ENCODE measurements around the gene ANXA11.

Gene ANXA11

GRCh38 chr10:80191589-80192270, 13.6 kb downstream of the ANXA11 start:
- TF ChIP-seq TAF1 (IDR thresholded peaks at IDR 0.05; ENCODE audit: low read depth) (no peak), NFIC (IDR thresholded peaks at IDR 0.05) (no peak), CEBPB (IDR thresholded peaks at IDR 0.05) (no peak), TEAD4 (IDR thresholded peaks at IDR 0.05) (no peak)

- no peak for TF ChIP-seq CREB1 (IDR thresholded peaks at IDR 0.05; ENCODE audit: low read depth)
- TF ChIP-seq EGR1 (IDR thresholded peaks at IDR 0.05) = no peak
- no peak for TF ChIP-seq USF1 (IDR thresholded peaks at IDR 0.05)
- TF ChIP-seq YY1 (IDR thresholded peaks at IDR 0.05; ENCODE audit: low read depth) = no peak
- no peak for TF ChIP-seq TCF12 (IDR thresholded peaks at IDR 0.05; ENCODE audit: low read depth)
- no peak for TF ChIP-seq ZBTB7A (IDR thresholded peaks at IDR 0.05; ENCODE audit: low read depth)
- no peak for TF ChIP-seq REST (IDR thresholded peaks at IDR 0.05; ENCODE audit: low read depth)
- TF ChIP-seq TAF1 (IDR thresholded peaks at IDR 0.05; ENCODE audit: low read depth) = no peak
- no peak for TF ChIP-seq CEBPB (IDR thresholded peaks at IDR 0.05)
- TF ChIP-seq RAD21 (IDR thresholded peaks at IDR 0.05; ENCODE audit: low read depth) = no peak
- no peak for TF ChIP-seq MAX (IDR thresholded peaks at IDR 0.05)
- no peak for TF ChIP-seq FOXM1 (IDR thresholded peaks at IDR 0.05; ENCODE audit: borderline replicate concordance, low read depth)
- no peak for TF ChIP-seq NFIC (IDR thresholded peaks at IDR 0.05)
Observed at GRCh38 chr10:80188713-80189112, 16.6 kb downstream of the ANXA11 start.

- no peak for TF ChIP-seq CEBPB (IDR thresholded peaks at IDR 0.05)
- TF ChIP-seq TAF1 (IDR thresholded peaks at IDR 0.05; ENCODE audit: low read depth) = no peak
- TF ChIP-seq USF1 (IDR thresholded peaks at IDR 0.05) = no peak
- TF ChIP-seq REST (IDR thresholded peaks at IDR 0.05; ENCODE audit: low read depth) = no peak
- no peak for TF ChIP-seq TEAD4 (IDR thresholded peaks at IDR 0.05)
- no peak for TF ChIP-seq NFIC (IDR thresholded peaks at IDR 0.05)
- TF ChIP-seq ZBTB7A (IDR thresholded peaks at IDR 0.05; ENCODE audit: low read depth) = no peak
- TF ChIP-seq RAD21 (IDR thresholded peaks at IDR 0.05; ENCODE audit: low read depth) = no peak
- TF ChIP-seq YY1 (IDR thresholded peaks at IDR 0.05; ENCODE audit: low read depth) = no peak
- no peak for TF ChIP-seq FOXM1 (IDR thresholded peaks at IDR 0.05; ENCODE audit: borderline replicate concordance, low read depth)
- no peak for TF ChIP-seq CREB1 (IDR thresholded peaks at IDR 0.05; ENCODE audit: low read depth)
- TF ChIP-seq MAX (IDR thresholded peaks at IDR 0.05) = no peak
- TF ChIP-seq TCF12 (IDR thresholded peaks at IDR 0.05; ENCODE audit: low read depth) = no peak
- no peak for TF ChIP-seq EP300 (IDR thresholded peaks at IDR 0.05; ENCODE audit: borderline replicate concordance)
- TF ChIP-seq EGR1 (IDR thresholded peaks at IDR 0.05) = no peak
Observed at GRCh38 chr10:80187465-80188409, 17.6 kb downstream of the ANXA11 start.

GRCh38 chr10:80187060-80187459, 18.3 kb downstream of the ANXA11 start:
- no peak for TF ChIP-seq TCF12 (IDR thresholded peaks at IDR 0.05; ENCODE audit: low read depth)
- TF ChIP-seq ZBTB7A (IDR thresholded peaks at IDR 0.05; ENCODE audit: low read depth) = no peak
- no peak for TF ChIP-seq CREB1 (IDR thresholded peaks at IDR 0.05; ENCODE audit: low read depth)
- no peak for TF ChIP-seq TAF1 (IDR thresholded peaks at IDR 0.05; ENCODE audit: low read depth)
- TF ChIP-seq MAX (IDR thresholded peaks at IDR 0.05) = no peak
- no peak for TF ChIP-seq NFIC (IDR thresholded peaks at IDR 0.05)
- TF ChIP-seq YY1 (IDR thresholded peaks at IDR 0.05; ENCODE audit: low read depth) = no peak
- TF ChIP-seq TEAD4 (IDR thresholded peaks at IDR 0.05) = no peak
- no peak for TF ChIP-seq EP300 (IDR thresholded peaks at IDR 0.05; ENCODE audit: borderline replicate concordance)
- TF ChIP-seq USF1 (IDR thresholded peaks at IDR 0.05) = no peak
- no peak for TF ChIP-seq RAD21 (IDR thresholded peaks at IDR 0.05; ENCODE audit: low read depth)
- no peak for TF ChIP-seq REST (IDR thresholded peaks at IDR 0.05; ENCODE audit: low read depth)
- TF ChIP-seq EGR1 (IDR thresholded peaks at IDR 0.05) = no peak
- no peak for TF ChIP-seq FOXM1 (IDR thresholded peaks at IDR 0.05; ENCODE audit: borderline replicate concordance, low read depth)
- no peak for TF ChIP-seq CEBPB (IDR thresholded peaks at IDR 0.05)

All from Ishikawa (cell line).